HL-60/S4 (cell line): ENCODE results near the gene SDHA.

ENCODE experiments used
- in situ Hi-C: fragments of 300-500 bp; cut with MboI; formaldehyde crosslinking; loops from 2 replicates; pipeline ENCODE4 v1.14.3; 2022; ENCODE audit warnings: low sequenced_read_pairs

The SDHA gene

GRCh38 chr5:185095-186070 is 32.7 kb upstream of the SDHA start:
- in situ Hi-C loops = no loop called here

- in situ Hi-C loops = no loop called here
Measured at GRCh38 chr5:186091-187041, 31.8 kb upstream of the SDHA start.

- in situ Hi-C loops = no loop called here
Measured at GRCh38 chr5:187042-187431, 31.1 kb upstream of the SDHA start.

- in situ Hi-C loops = no loop called here
Measured at GRCh38 chr5:187617-188451, 30.3 kb upstream of the SDHA start.

GRCh38 chr5:188488-189481 is 29.3 kb upstream of the SDHA start:
- in situ Hi-C loops = no loop called here

- in situ Hi-C loops = no loop called here
Measured at GRCh38 chr5:189486-189885, 28.6 kb upstream of the SDHA start.

- in situ Hi-C loops = no loop called here
Measured at GRCh38 chr5:189976-190365, 28.1 kb upstream of the SDHA start.

GRCh38 chr5:190366-191035 is 27.6 kb upstream of the SDHA start:
- in situ Hi-C loops = no loop called here

GRCh38 chr5:191036-191948 is 26.8 kb upstream of the SDHA start, which contains the start of gene LRRC14B:
LRRC14B (plus strand) TSS chr5:191495; CDS start chr5:191539, 44 bp downstream.
- in situ Hi-C loops = no loop called here

- in situ Hi-C loops = no loop called here
Measured at GRCh38 chr5:191949-192690, 26.0 kb upstream of the SDHA start.

GRCh38 chr5:192691-192969 is 25.5 kb upstream of the SDHA start:
- in situ Hi-C loops = no loop called here

- in situ Hi-C loops = no loop called here
Measured at GRCh38 chr5:192970-193831, 24.9 kb upstream of the SDHA start.

- in situ Hi-C loops = no loop called here
Measured at GRCh38 chr5:194102-194501, 24.0 kb upstream of the SDHA start.

GRCh38 chr5:194603-195209 is 23.4 kb upstream of the SDHA start:
- in situ Hi-C loops = no loop called here

GRCh38 chr5:195401-196160 is 22.5 kb upstream of the SDHA start:
- in situ Hi-C loops = no loop called here
